Loucy (cell line): ENCODE data around the gene SLCO2B1.

Experiments
- H2AFZ ChIP-seq: fragments of 200-600 bp; sonication (generic); 2 replicates; pipeline ENCODE4 v1.6.0; 2016; ENCODE audit warnings: antibody characterized with exemption, mild to moderate bottlenecking, low read length, moderate library complexity
- H3F3A ChIP-seq: fragments of 200-600 bp; 2 replicates; pipeline ENCODE4 v1.6.0; 2016; ENCODE audit warnings: antibody characterized with exemption, low read depth, mild to moderate bottlenecking
- H3K27me3 ChIP-seq: fragments of 200-600 bp; sonication (generic); 2 replicates; pipeline ENCODE4 v1.6.1; 2014; ENCODE audit warnings: low read length, mild to moderate bottlenecking; ENCODE audit not compliant: insufficient read depth, poor library complexity, severe bottlenecking
- H3K36me3 ChIP-seq: fragments of 200-600 bp; sonication (generic); 2 replicates; pipeline ENCODE4 v1.6.1; 2016; ENCODE audit warnings: low read length; ENCODE audit not compliant: insufficient read depth
- H3K4me1 ChIP-seq: fragments of 200-600 bp; sonication (generic); 2 replicates; pipeline ENCODE4 v1.5.1; 2014; ENCODE audit warnings: low read length, mild to moderate bottlenecking; ENCODE audit not compliant: insufficient read depth, poor library complexity, severe bottlenecking
- H3K4me2 ChIP-seq: fragments of 200-600 bp; sonication (generic); 2 replicates; pipeline ENCODE4 v1.6.0; 2014; ENCODE audit warnings: antibody characterized with exemption, low read length, low read depth, mild to moderate bottlenecking; ENCODE audit not compliant: poor library complexity, severe bottlenecking
- H3K4me3 ChIP-seq: fragments of 200-600 bp; sonication (generic); 2 replicates; pipeline ENCODE4 v1.5.1; 2014; ENCODE audit warnings: low read length, mild to moderate bottlenecking, mixed read lengths; ENCODE audit not compliant: poor library complexity, severe bottlenecking
- H3K79me2 ChIP-seq: fragments of 200-600 bp; sonication (generic); 2 replicates; pipeline ENCODE4 v1.6.1; 2014; ENCODE audit warnings: low read length; ENCODE audit not compliant: insufficient read depth
- H3K9ac ChIP-seq: fragments of 200-600 bp; sonication (generic); 2 replicates; pipeline ENCODE4 v1.6.0; 2014; ENCODE audit warnings: mild to moderate bottlenecking, low read depth, low read length, moderate library complexity; ENCODE audit not compliant: poor library complexity, severe bottlenecking
- H3K9me2 ChIP-seq: fragments of 200-600 bp; sonication (generic); replicated peaks from 2 replicates; pipeline ENCODE4 v1.6.1; 2016; ENCODE audit warnings: low read depth, low read length, mixed read lengths
- H3K9me3 ChIP-seq: fragments of 200-600 bp; sonication (generic); 2 replicates; pipeline ENCODE4 v1.6.1; 2014; ENCODE audit warnings: mild to moderate bottlenecking, antibody characterized with exemption, low read length, low read depth; ENCODE audit not compliant: insufficient read depth
- H4K20me1 ChIP-seq: fragments of 200-600 bp; sonication (generic); 2 replicates; pipeline ENCODE4 v1.6.0; 2014; ENCODE audit warnings: antibody characterized with exemption, low read length, mild to moderate bottlenecking; ENCODE audit not compliant: insufficient read depth, poor library complexity, severe bottlenecking
- CTCF ChIP-seq: fragments of 200-600 bp; sonication (generic); conservative IDR thresholded peaks from 2 replicates; pipeline ENCODE4 v1.5.1; 2014; ENCODE audit warnings: mild to moderate bottlenecking, antibody characterized with exemption, low read length
- EZH2phosphoT487 ChIP-seq: fragments of 200-600 bp; IDR thresholded peaks from 2 replicates; pipeline ENCODE4 v1.6.1; 2018; ENCODE audit warnings: antibody characterized with exemption, mild to moderate bottlenecking, moderate library complexity, borderline replicate concordance

The SLCO2B1 gene

GRCh38 chr11:75212411-75212810 lies 61.5 kb downstream of the SLCO2B1 start:
- H3K9me2 ChIP-seq, result no peaks in the 10 kb centered on the region
- TF ChIP-seq CTCF (no peak), EZH2phosphoT487 (no peak)
- no peaks in the 10 kb centered on the region for H3K27me3 ChIP-seq
- H3K9me3 ChIP-seq, result no peaks in the 10 kb centered on the region
- H4K20me1 ChIP-seq, result no peaks in the 10 kb centered on the region
- no peaks in the 10 kb centered on the region for H3F3A ChIP-seq
- H3K4me3 ChIP-seq, result no peak overlapping the region
- H3K4me1 ChIP-seq, result no peaks in the 10 kb centered on the region
- no peaks in the 10 kb centered on the region for H3K79me2 ChIP-seq
- H2AFZ ChIP-seq, result no peak overlapping the region
- H3K4me2 ChIP-seq, result no peak overlapping the region
- no peak overlapping the region for H3K9ac ChIP-seq
- no peaks in the 10 kb centered on the region for H3K36me3 ChIP-seq

- Histone ChIP-seq H3K4me3 (no peak overlapping the region), H3K4me1 (no peaks in the 10 kb centered on the region), H2AFZ (no peak overlapping the region), H3K4me2 (no peak overlapping the region), H4K20me1 (no peaks in the 10 kb centered on the region), H3K79me2 (no peaks in the 10 kb centered on the region), H3F3A (no peaks in the 10 kb centered on the region), H3K27me3 (no peaks in the 10 kb centered on the region), H3K9me2 (no peaks in the 10 kb centered on the region), H3K9me3 (no peaks in the 10 kb centered on the region), H3K9ac (no peak overlapping the region), H3K36me3 (no peaks in the 10 kb centered on the region)
- TF ChIP-seq EZH2phosphoT487, result no peak
- TF ChIP-seq CTCF, result peak; percentile 56
Observed at GRCh38 chr11:75214411-75214821, 63.5 kb downstream of the SLCO2B1 start.

GRCh38 chr11:75214843-75215242 lies 63.9 kb downstream of the SLCO2B1 start:
- Histone ChIP-seq H3K27me3 (no peaks in the 10 kb centered on the region), H3K79me2 (no peaks in the 10 kb centered on the region), H3K9me2 (no peaks in the 10 kb centered on the region), H3K9me3 (no peaks in the 10 kb centered on the region), H3K4me1 (no peaks in the 10 kb centered on the region), H3K36me3 (no peaks in the 10 kb centered on the region), H2AFZ (no peak overlapping the region), H3K4me3 (no peak overlapping the region), H4K20me1 (no peaks in the 10 kb centered on the region), H3F3A (no peaks in the 10 kb centered on the region), H3K9ac (no peak overlapping the region), H3K4me2 (no peak overlapping the region)
- no peak for TF ChIP-seq CTCF
- no peak for TF ChIP-seq EZH2phosphoT487
